ENCODE measurements around the gene PDIA6. TPM values are rescaled to one million over a fixed set of nuclear protein-coding genes. Genes with fewer than 3 reads are reported as not detected.

Gene PDIA6
- total and polyA plus RNA-seq, 8 donors = 33.7 to 201 (median 135) TPM

DNA sequence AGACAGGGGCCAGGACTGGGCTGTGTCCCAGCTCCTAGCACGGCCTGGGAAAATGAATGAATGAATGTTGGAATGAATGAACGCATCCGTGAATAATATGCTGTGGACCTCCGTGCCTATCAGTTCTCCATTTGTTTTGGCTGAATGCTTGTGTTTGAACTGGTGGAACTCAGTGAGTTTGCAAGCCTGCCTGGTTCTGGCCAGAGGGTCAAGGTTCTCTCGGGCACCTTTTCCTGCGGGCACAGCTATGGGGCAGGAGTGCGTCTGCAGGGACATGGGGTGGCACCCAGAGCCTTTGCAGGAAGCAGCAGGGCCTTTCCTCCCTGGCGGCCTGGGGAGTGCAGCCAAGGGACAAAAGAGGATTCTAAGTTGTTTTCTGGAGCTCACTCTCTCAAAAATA is 17.6 kb upstream of the PDIA6 start:
- peaks cover 0 to 8% (median 0%) of the 10 kb centered on the region in 3 donors for H3K4me1 ChIP-seq
- DNase-seq (no peak), ATAC-seq (peak in 3 of 4 donors; percentile 12 to 56 (median 32)), FAIRE-seq (no peak)
- 27 to 39% methylated on average over 8 of the region's 8 CpGs for WGBS, 2 donors
- H3K4me3 ChIP-seq = no peak overlapping the region
- no peaks in the 10 kb centered on the region for H3K36me3 ChIP-seq
- TF ChIP-seq, protein P1, sequence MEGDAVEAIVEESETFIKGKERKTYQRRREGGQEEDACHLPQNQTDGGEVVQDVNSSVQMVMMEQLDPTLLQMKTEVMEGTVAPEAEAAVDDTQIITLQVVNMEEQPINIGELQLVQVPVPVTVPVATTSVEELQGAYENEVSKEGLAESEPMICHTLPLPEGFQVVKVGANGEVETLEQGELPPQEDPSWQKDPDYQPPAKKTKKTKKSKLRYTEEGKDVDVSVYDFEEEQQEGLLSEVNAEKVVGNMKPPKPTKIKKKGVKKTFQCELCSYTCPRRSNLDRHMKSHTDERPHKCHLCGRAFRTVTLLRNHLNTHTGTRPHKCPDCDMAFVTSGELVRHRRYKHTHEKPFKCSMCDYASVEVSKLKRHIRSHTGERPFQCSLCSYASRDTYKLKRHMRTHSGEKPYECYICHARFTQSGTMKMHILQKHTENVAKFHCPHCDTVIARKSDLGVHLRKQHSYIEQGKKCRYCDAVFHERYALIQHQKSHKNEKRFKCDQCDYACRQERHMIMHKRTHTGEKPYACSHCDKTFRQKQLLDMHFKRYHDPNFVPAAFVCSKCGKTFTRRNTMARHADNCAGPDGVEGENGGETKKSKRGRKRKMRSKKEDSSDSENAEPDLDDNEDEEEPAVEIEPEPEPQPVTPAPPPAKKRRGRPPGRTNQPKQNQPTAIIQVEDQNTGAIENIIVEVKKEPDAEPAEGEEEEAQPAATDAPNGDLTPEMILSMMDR (IDR thresholded peaks at IDR 0.05) = no peak
- intact Hi-C loops (cut with DNase I) = loop anchor here in 2 of 3 donors (5.0 to 10.0 kb wide), 2 partner anchors 292 to 295 kb away; no protein-coding TSS in a partner anchor
- no peaks in the 10 kb centered on the region for H3K9me3 ChIP-seq
- no peaks in the 10 kb centered on the region for H3K27me3 ChIP-seq
- no peak overlapping the region for H3K27ac ChIP-seq

DNA sequence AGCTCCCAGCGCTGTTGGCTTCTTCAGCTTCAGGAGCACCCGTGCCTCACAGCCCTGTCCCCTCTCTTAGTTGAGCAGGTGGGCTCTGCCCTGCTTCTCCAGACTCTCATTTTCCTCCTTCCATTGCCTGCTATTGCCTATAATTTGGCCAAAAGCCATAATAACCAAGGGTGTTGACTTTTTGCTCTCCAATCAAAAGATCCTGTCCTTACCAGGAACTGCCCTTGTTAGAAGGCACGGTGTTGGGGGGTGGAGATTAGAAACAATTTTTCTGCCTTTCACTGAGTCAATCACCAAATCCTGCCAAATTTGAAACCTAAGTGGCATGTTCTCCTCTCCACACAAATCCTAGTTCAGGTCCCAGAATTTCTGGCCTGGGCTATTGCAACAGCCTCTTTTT is 16.7 kb upstream of the PDIA6 start:
- TF ChIP-seq, protein P1 (IDR thresholded peaks at IDR 0.05) = no peak
- Histone ChIP-seq H3K36me3 (no peaks in the 10 kb centered on the region), H3K27me3 (no peaks in the 10 kb centered on the region), H3K4me3 (no peak overlapping the region), H3K9me3 (no peaks in the 10 kb centered on the region), H3K27ac (no peak overlapping the region), H3K4me1 (peaks cover 0 to 8% (median 0%) of the 10 kb centered on the region in 3 donors)
- intact Hi-C loops (cut with DNase I) = no loop called here
- peak; percentile 48 to 63 (median 56) for ATAC-seq
- no peak for FAIRE-seq
- WGBS, 2 donors = 46 to 52% methylated on average over 3 of the region's 3 CpGs
- no peak for DNase-seq

GRCh38 chr2:10828346-10828745 is 15.8 kb upstream of the PDIA6 start:
- H3K4me3 ChIP-seq = no peak overlapping the region
- H3K27me3 ChIP-seq = no peaks in the 10 kb centered on the region
- FAIRE-seq = no peak
- WGBS, 2 donors = 86% methylated on average over 11 of the region's 11 CpGs
- no peak for ATAC-seq
- no peak overlapping the region for H3K27ac ChIP-seq
- intact Hi-C loops (cut with DNase I) = no loop called here
- H3K4me1 ChIP-seq = peaks cover 0 to 8% (median 0%) of the 10 kb centered on the region in 3 donors
- no peaks in the 10 kb centered on the region for H3K9me3 ChIP-seq
- TF ChIP-seq, protein P1 (IDR thresholded peaks at IDR 0.05) = no peak
- DNase-seq = no peak
- H3K36me3 ChIP-seq = no peaks in the 10 kb centered on the region

GRCh38 chr2:10826625-10827024 is 14.0 kb upstream of the PDIA6 start:
- TF ChIP-seq, protein P1 (IDR thresholded peaks at IDR 0.05) = no peak
- Histone ChIP-seq H3K4me1 (peaks cover 0 to 8% (median 0%) of the 10 kb centered on the region in 3 donors), H3K36me3 (no peaks in the 10 kb centered on the region), H3K4me3 (no peak overlapping the region), H3K27ac (no peak overlapping the region), H3K9me3 (no peaks in the 10 kb centered on the region), H3K27me3 (no peaks in the 10 kb centered on the region)
- intact Hi-C loops (cut with DNase I) = no loop called here
- ATAC-seq (no peak), FAIRE-seq (no peak), DNase-seq (no peak)
- 81 to 86% methylated on average over 8 of the region's 8 CpGs for WGBS, 2 donors

- no peak for DNase-seq
- Histone ChIP-seq H3K27me3 (no peaks in the 10 kb centered on the region), H3K36me3 (no peaks in the 10 kb centered on the region), H3K4me1 (peaks cover 0 to 8% (median 0%) of the 10 kb centered on the region in 3 donors), H3K4me3 (no peak overlapping the region), H3K27ac (no peak overlapping the region), H3K9me3 (no peaks in the 10 kb centered on the region)
- intact Hi-C loops (cut with DNase I) = no loop called here
- FAIRE-seq = no peak
- WGBS, 2 donors = 84 to 87% methylated on average over 8 of the region's 8 CpGs
- TF ChIP-seq, protein P1 (IDR thresholded peaks at IDR 0.05) = no peak
- ATAC-seq = no peak
These were observed 13.4 kb upstream of the PDIA6 start for GRCh38 chr2:10826026-10826425.

Measured in pancreas (tissue), 10 donors.